ENCODE results near the gene SERPING1. TPM values are rescaled to one million over a fixed set of nuclear protein-coding genes. Genes with fewer than 3 reads are reported as not detected.

Gene SERPING1
- total and polyA plus RNA-seq, 2 donors (not counting 3 experiments of a cell fraction or from before 2014, with no cell fraction given) = 0.30 TPM; not detected in 1

DNA sequence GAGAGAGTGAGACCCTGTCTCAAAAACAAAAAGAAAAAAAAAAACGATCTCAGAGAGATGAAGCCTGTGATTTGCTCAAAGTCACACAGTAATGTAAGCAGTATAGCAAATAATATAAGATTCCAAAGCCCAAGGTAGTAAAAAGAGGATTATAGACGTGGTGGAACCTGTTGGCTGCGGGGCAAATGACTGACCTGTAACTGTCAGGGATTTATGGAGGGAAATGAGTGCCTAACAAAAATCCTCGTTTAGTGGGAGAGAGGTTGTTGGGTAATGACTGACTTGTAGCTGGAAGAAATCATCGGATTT lies 59.4 kb downstream of the SERPING1 start:
- Histone ChIP-seq H3K9me3 (replicated peaks; ENCODE audit: control insufficient read depth, insufficient read depth, low read length) (no peaks in the 10 kb centered on the region), H3K9ac (replicated peaks; ENCODE audit: extremely low read depth, insufficient read depth, low read length) (peak overlapping the region; percentile 87), H3K27ac (ENCODE audit: insufficient read depth, low read depth, low read length) (peak overlapping the region; percentile 75), H3K4me2 (ENCODE audit: insufficient read depth, low read length) (peak overlapping the region; percentile 81), H3K27me3 (ENCODE audit: control insufficient read depth in 2 of 2, insufficient read depth in 2 of 2, low read length in 2 of 2) (no peaks in the 10 kb centered on the region), H2AFZ (ENCODE audit: low read depth, low read length) (peak overlapping the region; percentile 77), H3K36me3 (ENCODE audit: control insufficient read depth in 2 of 2, extremely low read depth in 1 of 2, insufficient read depth in 2 of 2, low read length in 2 of 2) (peaks cover 10 to 14% of the 10 kb centered on the region in 2 experiments), H3K79me2 (ENCODE audit: control insufficient read depth, insufficient read depth, low read length) (peaks cover 22% of the 10 kb centered on the region), H4K20me1 (replicated peaks; ENCODE audit: control insufficient read depth, extremely low read depth, insufficient read depth, low read length) (no peaks in the 10 kb centered on the region), H3K9me1 (replicated peaks; ENCODE audit: control insufficient read depth, extremely low read depth, insufficient read depth, low read length) (no peaks in the 10 kb centered on the region), H3K4me1 (ENCODE audit: control insufficient read depth, extremely low read depth, insufficient read depth, low read length) (peaks cover 4% of the 10 kb centered on the region), H3K4me3 (replicated peaks in 1 of 3; ENCODE audit: insufficient read depth in 1 of 3, low read depth in 1 of 3, low read length in 3 of 3) (peak overlapping the region in 2 of 3 experiments; percentile 35 to 60)
- intact Hi-C loops (cut with micrococcal nuclease) (loop anchor here (1.0 kb wide), 3 partner anchors 10 to 127 kb away; partner anchors contain the start of gene TIMM10), dilution Hi-C loops (cut with MboI; ENCODE audit: extremely low pct_ligation_motif_present, low sequenced_read_pairs) (no loop called here)
- TF ChIP-seq, protein P1, sequence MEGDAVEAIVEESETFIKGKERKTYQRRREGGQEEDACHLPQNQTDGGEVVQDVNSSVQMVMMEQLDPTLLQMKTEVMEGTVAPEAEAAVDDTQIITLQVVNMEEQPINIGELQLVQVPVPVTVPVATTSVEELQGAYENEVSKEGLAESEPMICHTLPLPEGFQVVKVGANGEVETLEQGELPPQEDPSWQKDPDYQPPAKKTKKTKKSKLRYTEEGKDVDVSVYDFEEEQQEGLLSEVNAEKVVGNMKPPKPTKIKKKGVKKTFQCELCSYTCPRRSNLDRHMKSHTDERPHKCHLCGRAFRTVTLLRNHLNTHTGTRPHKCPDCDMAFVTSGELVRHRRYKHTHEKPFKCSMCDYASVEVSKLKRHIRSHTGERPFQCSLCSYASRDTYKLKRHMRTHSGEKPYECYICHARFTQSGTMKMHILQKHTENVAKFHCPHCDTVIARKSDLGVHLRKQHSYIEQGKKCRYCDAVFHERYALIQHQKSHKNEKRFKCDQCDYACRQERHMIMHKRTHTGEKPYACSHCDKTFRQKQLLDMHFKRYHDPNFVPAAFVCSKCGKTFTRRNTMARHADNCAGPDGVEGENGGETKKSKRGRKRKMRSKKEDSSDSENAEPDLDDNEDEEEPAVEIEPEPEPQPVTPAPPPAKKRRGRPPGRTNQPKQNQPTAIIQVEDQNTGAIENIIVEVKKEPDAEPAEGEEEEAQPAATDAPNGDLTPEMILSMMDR (IDR thresholded peaks at IDR 0.05; ENCODE audit: extremely low read depth in 1 of 2, insufficient read depth in 1 of 2, low read depth in 1 of 2, low read length in 2 of 2) = no peak
- TF ChIP-seq, protein P2, sequence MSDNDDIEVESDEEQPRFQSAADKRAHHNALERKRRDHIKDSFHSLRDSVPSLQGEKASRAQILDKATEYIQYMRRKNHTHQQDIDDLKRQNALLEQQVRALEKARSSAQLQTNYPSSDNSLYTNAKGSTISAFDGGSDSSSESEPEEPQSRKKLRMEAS (IDR thresholded peaks at IDR 0.05; ENCODE audit: insufficient read depth, insufficient read length) = no peak
- TF ChIP-seq GATA2 (IDR thresholded peaks at IDR 0.05; ENCODE audit: insufficient read depth, insufficient read length, low read depth, low read length) = no peak
- no peak for TF ChIP-seq JUN (IDR thresholded peaks at IDR 0.05; ENCODE audit: borderline replicate concordance, insufficient read depth, insufficient read length, low read depth)
- no peak for TF ChIP-seq MYC (IDR thresholded peaks at IDR 0.05; ENCODE audit: low read depth, low read length)
- no peak for TF ChIP-seq FOS (IDR thresholded peaks at IDR 0.05; ENCODE audit: borderline replicate concordance, insufficient read depth, low read length)
- no peak for TF ChIP-seq EZH2 (IDR thresholded peaks at IDR 0.05; ENCODE audit: borderline replicate concordance, low read depth, low read length, severe bottlenecking)
- no peak for DNase-seq (ENCODE audit: low read depth, low spot score)
- TSS peak; percentile 97 for BruUV-seq (replicated peaks)
- ChIA-PET CTCF (interaction anchor here (5.8 kb wide), 1 partner anchor 13 kb away, joined by 26 read pairs; no protein-coding TSS in a partner anchor), POLR2A (no interaction called here)
- FAIRE-seq = no peak

Data from endothelial cell of umbilical vein (primary cell).